Right renal cortex interstitium (tissue), 3 donors: ENCODE results near the gene UBTD1. TPM values are rescaled to one million over a fixed set of nuclear protein-coding genes. Genes with fewer than 3 reads are reported as not detected.
"Not testable (repeated sequence)": the region's sequence is repeated elsewhere in the genome, so short reads cannot be mapped to it uniquely, and the experiment has no call there.

Experiments used
- DNase-seq, 3 donors: peaks; one replicate each; pipeline ENCODE4 v3.0.0-alpha.2; 2013; ENCODE audit warnings: low read depth in 3 of 3, low spot score in 2 of 3
- polyA plus RNA-seq, 3 donors: library from polyadenylated mRNA; unstranded; fragments of 120-200 nt; gene quantifications; one replicate each; pipeline ENCODE4 v1.2.1, GENCODE V29; 2013; ENCODE audit not compliant: insufficient read length in 3 of 3

UBTD1 gene
- 1 to 10 TPM; 6.6 to 8.8 (median 7.0) TPM for polyA plus RNA-seq

GRCh38 chr10:97498841-97499560 is at the start of gene UBTD1:
Gene UBTD1, plus strand, starts transcription at chr10:97498924. Its CDS starts 280 bp downstream, at chr10:97499204.
- DNase-seq: no peak

GRCh38 chr10:97450828-97451227 is 47.9 kb upstream of the UBTD1 start:
- DNase-seq: no peak

- no peak for DNase-seq
Observed at GRCh38 chr10:97451605-97452004, 47.1 kb upstream of the UBTD1 start.

- DNase-seq: no peak
Observed at GRCh38 chr10:97452352-97452751, 46.4 kb upstream of the UBTD1 start.

- DNase-seq: no peak
Observed at GRCh38 chr10:97454330-97455036, 44.2 kb upstream of the UBTD1 start.

GRCh38 chr10:97456034-97456685 is 42.6 kb upstream of the UBTD1 start:
- DNase-seq: no peak

GRCh38 chr10:97456686-97457065 is 42.0 kb upstream of the UBTD1 start:
- no peak for DNase-seq

GRCh38 chr10:97459111-97459510 is 39.6 kb upstream of the UBTD1 start:
- DNase-seq: no peak

- DNase-seq: no peak
Observed at GRCh38 chr10:97459933-97460332, 38.8 kb upstream of the UBTD1 start.

- DNase-seq: no peak
Observed at GRCh38 chr10:97462309-97462708, 36.4 kb upstream of the UBTD1 start.

- peak in 1 of 3 donors; percentile 36 for DNase-seq
Observed at GRCh38 chr10:97463363-97464132, 35.2 kb upstream of the UBTD1 start.

GRCh38 chr10:97464226-97464625 is 34.5 kb upstream of the UBTD1 start:
- no peak for DNase-seq

GRCh38 chr10:97465982-97466381 is 32.7 kb upstream of the UBTD1 start:
- no peak for DNase-seq

GRCh38 chr10:97466755-97467154 is 32.0 kb upstream of the UBTD1 start:
- no peak for DNase-seq

- DNase-seq: no peak
Observed at GRCh38 chr10:97468162-97468561, 30.6 kb upstream of the UBTD1 start.

- DNase-seq: not testable (repeated sequence)
Observed at GRCh38 chr10:97468781-97469180, 29.9 kb upstream of the UBTD1 start.

GRCh38 chr10:97474918-97475317 is 23.8 kb upstream of the UBTD1 start:
- DNase-seq: no peak

GRCh38 chr10:97475936-97476594 is 22.7 kb upstream of the UBTD1 start:
- DNase-seq: no peak

GRCh38 chr10:97479410-97479809 is 19.3 kb upstream of the UBTD1 start:
- not testable (repeated sequence) for DNase-seq

GRCh38 chr10:97479939-97480338 is 18.8 kb upstream of the UBTD1 start:
- DNase-seq: no peak
